Stimulated activated CD4-positive, alpha-beta T cell treated with anti-CD3 and anti-CD28 coated beads, Interleukin-12 subunit alpha, Interleukin-12 subunit beta, amount 100 ng/mL, for 4 hours (primary cell): ENCODE data around the gene MUC5AC.
"Not testable (repeated sequence)": the region's sequence is repeated elsewhere in the genome, so short reads cannot be mapped to it uniquely, and the experiment has no call there.

Source experiments
- DNase-seq: peaks from one replicate; pipeline ENCODE4 v3.0.0-alpha.2; 2020

MUC5AC gene

DNA sequence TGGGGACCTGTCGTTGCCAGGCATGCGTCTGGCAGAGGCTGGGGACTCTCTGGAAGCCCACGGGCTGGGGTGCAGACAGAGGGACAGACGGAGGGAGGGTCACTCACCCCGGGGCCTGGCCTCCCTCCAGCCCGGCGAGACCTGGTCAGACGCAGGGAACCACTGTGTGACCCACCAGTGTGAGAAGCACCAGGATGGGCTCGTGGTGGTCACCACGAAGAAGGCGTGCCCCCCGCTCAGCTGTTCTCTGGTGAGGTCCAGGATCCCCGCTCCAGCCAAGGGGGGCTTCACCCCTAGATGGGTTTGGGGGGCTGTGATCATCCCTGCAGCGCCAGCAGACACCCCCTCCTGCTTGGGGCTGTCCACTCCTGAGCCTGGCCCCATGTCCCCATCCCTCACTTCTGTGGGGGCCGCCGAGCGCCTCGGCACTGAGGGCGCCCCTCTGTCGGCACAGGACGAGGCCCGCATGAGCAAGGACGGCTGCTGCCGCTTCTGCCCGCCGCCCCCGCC is 41.5 kb downstream of the MUC5AC start:
- no peak for DNase-seq

- no peak for DNase-seq
Measured at GRCh38 chr11:1199751-1200610, 42.2 kb downstream of the MUC5AC start.

DNA sequence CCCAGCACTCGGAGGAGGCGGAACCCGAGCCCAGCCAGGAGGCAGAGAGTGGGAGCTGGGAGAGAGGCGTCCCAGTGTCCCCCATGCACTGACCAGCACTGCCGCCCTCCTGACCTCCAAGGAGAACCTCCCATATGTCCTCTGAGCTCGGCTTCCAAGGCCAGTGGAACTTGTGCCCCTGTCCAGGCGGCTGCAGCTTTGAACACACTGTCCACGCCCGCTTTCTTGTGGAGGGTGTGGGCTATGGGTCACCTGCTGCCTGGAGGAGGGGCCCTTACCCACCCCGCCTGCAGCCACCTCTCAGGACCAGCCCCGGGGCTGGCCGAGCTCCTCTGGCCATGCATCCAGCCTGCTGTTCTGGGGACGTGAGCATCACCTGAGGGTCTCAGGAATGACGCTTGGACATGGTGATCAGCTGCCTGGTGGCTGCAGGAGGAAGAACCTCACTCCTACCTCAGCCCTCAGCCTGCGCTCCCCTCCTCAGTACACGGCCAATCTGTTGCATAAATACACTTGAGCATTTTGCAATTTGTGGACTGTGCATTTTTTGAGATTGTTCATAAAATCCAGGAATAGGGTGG is 42.9 kb downstream of the MUC5AC start:
- no peak for DNase-seq

DNA sequence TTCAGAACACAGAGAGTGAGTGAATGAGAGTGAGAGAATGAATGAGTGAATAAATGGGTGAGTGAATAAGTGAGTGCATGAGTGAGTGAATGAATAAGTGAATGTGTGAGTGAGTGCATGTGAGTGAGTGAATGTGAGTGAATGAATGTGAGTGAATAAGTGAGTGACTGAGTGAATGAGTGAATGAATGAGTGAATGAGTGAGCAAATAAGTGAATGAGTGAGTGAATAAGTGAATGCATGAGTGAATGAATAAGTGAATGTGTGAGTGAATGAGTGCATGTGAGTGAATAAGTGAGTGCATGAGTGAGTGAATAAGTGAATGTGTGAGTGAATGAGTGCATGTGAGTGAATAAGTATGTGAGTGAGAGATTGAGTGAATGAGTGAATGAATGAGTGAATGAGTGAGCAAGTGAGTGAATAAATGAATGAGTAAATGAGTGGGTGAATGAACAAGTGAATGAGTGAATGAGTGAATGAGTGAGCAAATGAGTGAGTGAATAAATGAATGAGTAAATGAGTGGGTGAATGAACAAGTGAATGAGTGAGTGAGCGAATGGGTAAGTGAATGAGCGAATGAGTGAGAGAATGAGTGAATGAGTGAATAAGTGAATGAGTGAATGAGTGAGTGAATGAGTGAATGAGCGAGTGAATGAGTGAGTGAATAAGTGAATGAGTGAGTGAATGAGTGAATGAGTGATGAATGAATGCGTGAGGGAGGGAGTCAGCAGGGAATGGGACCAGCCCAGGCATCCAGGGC is 43.8 kb downstream of the MUC5AC start:
- no peak for DNase-seq

DNA sequence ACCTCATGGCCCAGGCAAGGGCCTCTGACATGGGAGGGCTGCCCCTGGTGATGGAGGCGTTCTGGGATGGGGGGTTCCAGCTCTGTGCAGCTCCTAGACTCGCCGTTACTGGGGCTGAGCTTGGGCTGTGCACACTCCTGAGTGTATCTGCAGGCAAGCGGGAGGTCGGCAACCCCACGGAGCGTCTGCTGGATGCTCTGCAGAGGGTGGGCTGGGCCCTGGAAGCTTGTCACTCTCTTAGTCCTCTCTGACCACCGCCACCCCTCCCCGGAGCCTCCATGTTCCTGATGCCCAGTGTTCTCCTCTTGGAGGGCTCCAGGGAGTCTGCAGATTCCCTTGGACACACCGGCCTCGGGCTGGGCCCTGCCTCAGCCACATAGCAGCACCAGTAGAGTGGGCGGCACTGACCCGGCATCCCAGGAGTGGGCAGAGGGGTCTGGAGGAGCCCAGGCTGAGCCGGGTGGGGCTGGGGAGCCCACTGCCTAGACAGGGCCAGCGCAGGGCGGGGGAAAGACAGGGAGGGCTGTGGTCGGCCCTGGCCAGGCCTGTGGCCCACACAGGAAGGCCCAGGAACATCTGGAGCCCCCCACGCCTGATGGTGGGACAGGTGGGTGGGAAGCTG is 44.5 kb downstream of the MUC5AC start:
- DNase-seq, result no peak

GRCh38 chr11:1202776-1203504 is 45.2 kb downstream of the MUC5AC start:
- DNase-seq, result peak; percentile 66

- no peak for DNase-seq
Measured at GRCh38 chr11:1203505-1204271, 45.9 kb downstream of the MUC5AC start.

DNA sequence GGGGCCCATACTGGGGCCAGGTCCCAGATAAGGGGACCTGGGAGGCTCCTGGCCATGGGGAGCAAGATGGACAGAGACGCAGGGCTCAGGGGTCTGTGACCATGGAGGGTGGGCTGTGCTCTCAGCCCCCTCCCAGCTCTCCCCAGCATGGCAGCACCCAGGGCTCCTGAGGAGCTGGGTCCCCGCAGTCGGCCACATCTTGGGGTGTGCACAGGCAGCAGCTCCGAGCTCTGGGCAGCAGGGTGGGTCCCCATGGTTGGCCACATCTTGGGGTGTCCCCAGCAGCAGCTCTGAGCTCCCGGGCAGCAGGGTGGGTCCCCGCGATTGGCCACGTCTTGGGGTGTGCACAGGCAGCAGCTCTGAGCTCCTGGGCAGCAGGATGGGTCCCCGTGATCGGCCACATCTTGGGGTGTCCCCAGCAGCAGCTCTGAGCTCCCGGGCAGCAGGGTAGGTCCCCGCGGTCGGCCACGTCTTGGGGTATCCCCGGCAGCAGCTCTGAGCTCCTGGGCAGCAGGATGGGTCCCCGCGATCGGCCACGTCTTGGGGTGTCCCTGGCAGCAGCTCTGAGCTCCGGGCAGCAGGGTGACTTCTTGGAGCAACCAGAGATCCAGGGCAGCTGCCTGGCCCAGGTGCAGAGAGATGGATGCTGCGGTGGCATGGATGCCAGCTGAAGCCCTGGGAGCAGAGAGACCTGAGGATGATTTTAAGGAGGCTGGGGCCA is 46.8 kb downstream of the MUC5AC start:
- no peak for DNase-seq

GRCh38 chr11:1205121-1205986 is 47.6 kb downstream of the MUC5AC start:
- no peak for DNase-seq

- DNase-seq, result no peak
Measured at GRCh38 chr11:1205987-1206331, 48.2 kb downstream of the MUC5AC start.

GRCh38 chr11:1206391-1207271 is 48.9 kb downstream of the MUC5AC start:
- no peak for DNase-seq

DNA sequence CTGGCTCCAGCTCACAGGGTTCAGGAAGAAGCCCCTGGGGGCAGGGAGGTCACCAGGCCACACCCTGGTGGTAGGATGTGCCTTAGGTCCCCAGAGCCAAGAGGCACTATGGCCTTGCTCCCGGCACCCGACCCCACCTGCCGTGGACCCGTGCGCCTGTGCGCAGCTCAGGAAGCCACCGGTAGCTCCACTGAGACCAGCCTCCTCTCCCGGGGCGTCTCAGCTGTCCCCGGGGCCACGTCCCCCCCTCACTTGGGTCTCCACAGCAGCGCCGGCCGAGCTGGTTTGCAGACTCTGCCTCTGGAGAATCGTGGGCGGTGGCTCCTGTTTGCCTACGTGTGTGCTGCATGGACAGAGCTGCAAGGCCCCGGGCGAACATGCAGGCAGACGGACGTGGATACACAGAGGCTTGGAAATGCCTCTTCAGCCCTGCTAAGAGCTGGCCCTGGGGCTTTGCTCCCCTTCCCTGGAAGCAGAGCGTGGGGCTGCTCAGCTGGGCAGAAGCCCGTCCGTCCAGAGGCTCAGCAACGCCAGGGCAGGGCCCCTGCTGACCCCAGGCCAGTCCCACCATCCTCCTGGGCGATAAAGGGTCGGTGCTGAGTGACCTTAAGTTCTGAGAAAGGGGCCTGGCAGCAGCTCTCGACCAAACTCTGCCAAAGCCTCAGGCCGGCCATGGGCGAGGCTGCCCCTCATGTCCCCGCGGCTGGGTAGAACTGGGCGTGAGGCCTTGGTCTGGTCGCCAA is 49.8 kb downstream of the MUC5AC start:
- DNase-seq, result no peak

- DNase-seq, result no peak
Measured at GRCh38 chr11:1208144-1208393, 50.3 kb downstream of the MUC5AC start.

DNA sequence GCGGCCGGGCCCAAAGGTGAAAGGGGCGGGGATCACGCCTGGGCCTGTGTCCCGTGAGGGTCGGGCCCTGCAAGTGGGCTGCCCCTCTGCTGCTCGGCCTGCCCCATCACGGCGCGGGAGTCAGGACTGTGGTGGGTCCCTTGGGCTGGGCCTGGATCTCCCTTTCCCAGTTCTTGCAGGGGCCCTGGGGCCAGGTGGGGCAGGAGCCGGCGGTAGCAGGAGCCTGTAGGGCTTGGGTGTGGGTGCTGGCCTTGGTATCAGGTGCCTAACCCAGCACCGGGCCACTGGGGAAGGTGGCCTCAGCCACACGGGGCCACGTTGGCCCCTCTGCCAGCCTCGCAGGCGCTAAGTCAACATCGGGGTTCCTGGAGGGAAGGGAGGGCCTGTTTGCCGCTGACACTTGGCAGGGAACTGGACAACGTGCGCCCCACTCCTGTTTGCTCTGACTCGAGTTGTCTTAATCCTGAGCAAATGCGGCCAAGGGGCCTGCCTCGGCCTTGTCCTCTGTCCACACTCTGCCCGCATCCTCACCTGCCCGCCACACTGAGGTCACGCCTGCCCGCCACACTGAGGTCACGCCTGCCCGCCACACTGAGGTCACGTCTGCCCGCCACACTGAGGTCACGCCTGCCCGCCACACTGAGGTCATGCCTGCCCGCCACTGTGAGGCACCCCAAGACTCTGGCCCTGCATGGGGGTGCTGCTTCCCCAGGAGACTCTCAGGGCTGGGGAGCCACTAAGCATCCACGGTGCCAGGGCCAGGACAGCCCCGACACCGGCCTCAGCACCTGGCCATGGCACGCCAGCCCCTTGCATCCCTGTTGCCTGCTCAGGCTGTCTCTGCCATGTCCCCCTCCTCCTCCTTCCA is 50.9 kb downstream of the MUC5AC start:
- DNase-seq, result no peak

DNA sequence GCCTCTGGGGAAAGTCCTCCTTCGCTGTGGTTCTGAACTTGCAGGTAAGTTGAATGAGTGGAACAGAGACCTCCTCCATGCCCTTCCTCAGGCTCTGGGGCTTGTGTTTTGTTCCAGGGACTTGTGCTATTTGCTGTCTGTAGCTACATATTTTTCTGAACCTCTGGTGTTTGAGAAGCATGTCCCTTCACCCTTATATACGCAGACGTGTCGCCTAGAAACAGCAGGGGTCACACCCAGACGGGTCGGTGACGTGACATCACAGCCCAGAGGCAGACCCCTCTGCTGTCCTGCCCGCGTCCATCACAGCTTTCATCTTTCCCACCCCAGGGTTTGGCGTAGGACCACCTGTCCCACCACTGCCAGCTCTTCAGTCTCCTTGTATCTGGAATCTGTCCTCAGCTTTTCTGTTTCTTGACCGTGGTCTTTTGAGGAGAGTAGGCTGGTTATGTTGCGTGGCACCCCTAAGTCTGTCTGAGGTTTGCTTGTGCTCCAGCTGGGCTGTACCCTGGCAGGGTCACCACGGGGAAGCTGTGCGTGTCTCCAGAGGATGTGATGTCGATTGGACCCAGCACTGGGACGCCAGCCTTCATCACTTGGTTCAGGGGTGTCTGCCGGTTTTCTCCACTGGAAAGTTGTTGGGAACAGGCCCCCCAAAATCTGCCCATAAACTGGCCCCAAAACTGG is 51.8 kb downstream of the MUC5AC start:
- DNase-seq, result no peak

GRCh38 chr11:1211838-1212237 is 54.1 kb downstream of the MUC5AC start:
- no peak for DNase-seq

GRCh38 chr11:1215826-1216225 is 58.1 kb downstream of the MUC5AC start:
- DNase-seq, result not testable (repeated sequence)
